Dedifferentiated amniotic fluid mesenchymal stem cell (primary cell): ENCODE data around the gene SPNS2.
"Not testable (repeated sequence)": the region's sequence is repeated elsewhere in the genome, so short reads cannot be mapped to it uniquely, and the experiment has no call there.

Source experiments
- DNase-seq: peaks from one replicate; pipeline ENCODE4 v3.0.0-alpha.2; 2016; ENCODE audit errors: extremely low spot score

Gene SPNS2

DNA sequence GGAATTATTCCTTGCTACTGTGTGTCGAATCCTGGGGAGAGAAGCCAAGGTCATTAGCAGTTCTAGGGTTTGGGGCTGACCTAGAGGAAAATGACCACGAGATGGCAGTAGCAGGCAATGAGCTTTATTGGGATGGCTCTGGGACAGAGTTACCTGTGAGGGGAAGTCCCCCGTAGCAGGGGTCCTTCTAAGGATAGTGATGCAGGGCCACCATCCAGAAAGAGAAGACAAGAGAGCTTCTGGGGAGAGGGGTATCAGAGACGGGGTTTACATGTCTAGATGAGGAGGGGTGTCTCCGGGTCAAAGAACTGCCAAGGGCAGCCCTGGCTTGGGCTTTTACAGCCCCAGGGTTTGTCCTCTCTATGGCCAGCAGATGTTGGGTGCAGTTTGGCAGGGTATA, 68.1 kb downstream of the SPNS2 start:
- DNase-seq = no peak

DNA sequence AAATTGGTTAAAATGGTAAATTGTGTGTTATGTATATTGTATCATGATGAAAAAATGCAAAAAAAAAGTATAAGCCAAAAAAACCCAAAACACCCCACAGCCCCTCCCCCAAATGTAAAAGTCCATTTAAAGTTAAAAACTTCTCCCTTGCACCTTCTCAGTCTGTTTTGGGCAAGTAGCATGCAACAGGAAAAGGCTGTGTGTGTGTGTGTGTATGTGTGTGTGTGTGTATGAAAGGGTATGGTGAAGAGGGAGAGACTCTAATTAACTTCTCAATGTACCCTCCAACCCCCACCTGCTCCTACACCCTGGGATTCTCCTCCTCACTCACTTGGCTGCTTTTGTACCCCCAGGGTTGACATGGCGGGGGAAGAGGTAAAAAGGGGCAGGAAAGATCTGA, 70.9 kb downstream of the SPNS2 start:
- no peak for DNase-seq

DNA sequence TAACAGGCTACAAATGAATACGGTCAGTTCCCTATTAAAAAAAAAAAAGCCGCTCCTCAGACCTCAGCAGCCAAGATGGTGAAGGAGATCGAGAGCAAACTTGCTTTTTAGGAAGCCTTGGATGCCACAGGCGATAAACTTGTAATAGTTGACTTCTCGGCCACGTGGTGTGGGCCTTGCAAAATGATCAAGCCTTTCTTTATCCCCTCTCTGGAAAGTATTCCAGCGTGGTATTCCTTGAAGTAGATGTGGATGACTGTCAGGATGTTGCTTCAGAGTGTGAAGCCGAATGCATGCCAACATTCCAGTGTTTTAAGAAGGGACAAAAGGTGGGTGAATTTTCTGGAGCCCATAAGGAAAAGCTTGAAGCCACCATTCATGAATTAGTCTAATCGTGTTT, 73.5 kb downstream of the SPNS2 start:
- DNase-seq = no peak

DNA sequence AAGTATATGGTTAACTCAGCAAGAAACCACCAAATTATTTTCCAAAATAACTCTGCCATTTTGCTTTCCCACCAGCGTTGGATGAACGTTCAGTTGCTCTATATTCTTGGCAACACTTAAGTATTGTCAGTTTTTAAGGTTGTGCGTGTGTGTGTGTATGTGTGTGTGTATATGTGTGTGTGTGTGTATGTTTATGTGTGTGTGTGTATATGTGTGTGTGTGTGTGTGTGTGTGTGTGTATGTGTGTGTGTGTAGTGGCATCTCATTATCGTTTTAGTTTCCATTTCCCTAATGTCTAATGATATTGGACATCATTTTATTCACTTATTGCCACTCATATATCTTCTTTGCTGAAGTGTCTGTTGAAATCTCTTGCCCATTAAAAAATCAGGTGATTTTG, 74.4 kb downstream of the SPNS2 start:
- no peak for DNase-seq

DNA sequence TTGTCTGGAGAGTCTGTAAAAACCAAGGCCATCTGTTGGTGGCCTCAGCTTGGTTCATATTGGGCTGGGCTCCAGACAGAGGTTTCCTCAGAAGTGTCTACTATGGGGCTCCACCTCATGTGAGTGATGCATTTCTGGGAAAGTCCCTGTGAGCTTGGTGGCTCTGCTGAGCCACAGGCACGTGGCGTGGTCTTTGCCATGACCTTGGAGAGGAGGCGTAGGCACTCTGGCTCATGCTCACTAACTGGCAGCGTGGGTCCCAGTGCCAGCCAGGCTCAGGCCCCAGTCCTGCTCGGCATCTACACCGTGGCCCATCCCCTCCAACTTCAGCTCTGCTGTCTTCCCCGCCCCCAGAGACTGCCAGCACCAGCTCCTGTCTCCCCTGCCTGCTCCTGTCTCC, 75.0 kb downstream of the SPNS2 start:
- DNase-seq = no peak

DNA sequence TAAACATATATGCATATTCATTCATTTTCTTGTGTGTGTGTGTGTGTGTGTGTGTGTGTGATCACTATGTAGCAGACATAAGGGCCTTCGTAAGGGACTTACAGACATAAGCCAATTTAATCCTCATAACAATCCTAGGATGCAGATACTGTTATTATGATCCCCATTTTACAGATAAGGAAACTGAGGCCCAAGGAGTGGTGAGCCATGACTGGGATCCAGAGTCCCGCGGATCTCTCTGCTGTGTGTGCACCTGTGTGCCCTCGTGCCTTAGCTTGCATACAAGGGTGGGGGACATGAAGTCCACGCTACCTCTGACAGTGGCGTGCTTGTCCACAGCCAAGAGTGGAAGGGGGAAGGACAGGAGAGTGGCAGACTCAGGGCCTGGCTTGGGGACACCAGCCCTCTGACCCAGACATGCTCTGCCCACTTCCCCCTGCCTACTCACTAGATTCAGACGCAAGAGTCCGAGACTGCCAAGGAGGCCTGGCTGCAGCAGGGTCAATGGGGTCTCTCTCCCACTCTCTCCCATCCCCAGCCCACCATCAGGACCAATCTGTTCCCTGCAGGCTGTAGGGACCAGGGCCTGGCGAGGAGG, 75.9 kb downstream of the SPNS2 start:
- DNase-seq = no peak

DNA sequence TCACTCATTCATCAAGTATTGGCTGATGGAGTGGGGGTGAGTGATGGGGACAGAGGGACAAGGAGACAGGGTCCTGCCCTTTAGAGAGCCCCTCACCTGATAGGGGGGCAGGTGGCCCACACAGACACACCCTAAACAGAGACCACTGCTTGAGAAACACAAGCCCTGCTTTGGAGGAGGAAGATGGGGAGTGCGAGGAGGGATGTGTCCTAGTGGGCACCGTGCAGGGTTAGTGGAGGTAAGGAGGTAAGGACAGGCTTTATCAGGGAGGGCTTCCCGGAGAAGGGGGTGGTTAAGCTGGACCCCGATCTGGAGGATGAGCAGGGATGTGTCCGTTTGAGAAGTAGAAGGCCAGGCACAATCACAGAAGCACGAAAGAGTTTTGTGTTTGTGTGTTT, 77.5 kb downstream of the SPNS2 start:
- no peak for DNase-seq

DNA sequence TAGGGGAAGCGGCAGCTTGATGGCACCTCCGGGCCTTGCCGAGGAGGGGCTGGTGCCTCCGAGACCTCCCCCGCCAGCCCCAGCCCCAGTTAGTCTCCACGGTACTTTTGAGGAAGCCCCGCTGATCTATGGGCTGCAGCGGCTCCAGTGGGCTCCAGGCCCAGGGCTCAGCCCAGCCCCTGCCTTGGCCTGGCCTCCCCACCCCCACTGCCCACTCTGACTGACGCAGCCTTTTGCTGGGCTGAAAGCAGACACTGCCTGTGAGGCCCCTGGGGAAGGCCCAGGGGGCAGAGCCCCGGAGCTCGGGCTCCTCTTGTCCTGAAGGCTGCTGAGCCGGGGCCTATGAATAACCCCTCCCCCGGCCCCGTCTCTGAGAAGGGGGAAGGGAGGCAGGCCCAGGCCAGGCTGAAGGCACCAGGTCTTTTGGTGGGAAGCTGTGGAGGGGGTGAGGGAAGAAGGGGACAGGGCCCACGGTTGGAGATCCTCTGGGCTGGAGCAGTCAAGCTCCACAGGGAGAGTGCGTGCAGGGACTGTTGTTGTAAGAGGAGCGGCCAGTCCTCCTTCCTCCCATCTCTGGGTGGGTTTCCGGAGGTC, 78.1 kb downstream of the SPNS2 start:
- DNase-seq = no peak

DNA sequence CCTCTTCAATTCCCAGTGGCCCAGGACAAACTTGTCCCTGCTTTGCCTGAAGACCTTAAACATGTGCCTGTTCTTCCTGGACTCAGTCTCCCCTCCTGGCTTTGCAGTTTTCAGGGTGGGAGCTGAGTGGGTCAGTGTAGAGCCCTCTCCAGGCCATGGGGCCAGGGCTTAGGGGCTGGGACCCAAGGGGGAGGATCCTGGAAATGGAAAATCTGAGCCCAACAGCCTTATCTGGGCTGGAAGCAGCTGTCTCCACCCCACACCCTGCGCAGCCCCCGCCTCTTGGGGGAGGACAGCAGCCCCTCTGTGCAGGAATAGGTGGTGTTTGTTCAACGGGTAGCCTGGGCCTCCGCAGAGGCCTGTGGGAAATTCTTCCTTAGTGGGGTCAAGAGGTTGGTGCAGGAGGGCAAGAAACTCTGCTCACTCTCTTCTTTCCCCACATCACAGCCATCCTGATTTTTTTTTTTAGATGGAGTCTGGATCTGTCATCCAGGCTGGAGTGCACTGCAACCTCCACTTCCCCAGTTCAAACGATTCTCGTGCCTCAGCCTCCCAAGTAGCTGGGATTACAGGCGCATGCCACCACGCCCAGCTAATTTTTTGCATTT, 78.8 kb downstream of the SPNS2 start:
- DNase-seq = no peak

DNA sequence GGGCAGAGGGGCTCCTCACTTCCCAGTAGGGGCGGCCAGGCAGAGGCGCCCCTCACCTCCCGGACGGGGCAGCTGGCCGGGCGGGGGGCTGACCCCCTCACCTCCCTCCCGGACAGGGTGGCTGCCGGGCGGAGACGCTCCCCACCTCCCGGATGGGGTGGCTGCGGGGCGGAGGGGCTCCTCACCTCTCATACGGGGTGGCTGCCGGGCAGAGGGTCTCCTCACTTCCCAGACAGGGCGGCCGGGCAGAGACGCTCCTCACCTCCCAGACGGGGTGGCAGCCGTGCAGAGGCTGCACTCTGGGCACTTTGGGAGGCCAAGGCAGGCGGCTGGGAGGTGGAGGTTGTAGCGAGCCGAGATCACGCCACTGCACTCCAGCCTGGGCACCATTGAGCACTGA, 79.7 kb downstream of the SPNS2 start:
- not testable (repeated sequence) for DNase-seq

DNA sequence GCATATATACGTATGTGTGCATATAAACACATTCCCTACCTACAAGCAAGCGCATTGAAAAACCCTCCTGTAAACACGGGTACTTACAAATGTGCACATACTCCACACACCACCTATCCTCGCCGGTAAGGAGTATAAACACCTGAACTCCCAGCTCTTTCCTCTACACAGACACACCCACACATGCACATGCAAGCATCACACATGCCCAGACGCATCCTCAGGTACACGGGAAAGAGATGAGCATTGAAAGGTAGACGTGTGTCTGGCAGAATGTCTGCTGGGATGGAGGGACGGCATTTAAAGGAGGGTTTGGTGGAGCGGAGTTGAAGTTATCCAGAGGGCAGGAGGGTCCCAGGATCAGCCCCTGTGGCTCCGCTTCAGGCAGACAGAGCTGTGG, 81.0 kb downstream of the SPNS2 start:
- no peak for DNase-seq

DNA sequence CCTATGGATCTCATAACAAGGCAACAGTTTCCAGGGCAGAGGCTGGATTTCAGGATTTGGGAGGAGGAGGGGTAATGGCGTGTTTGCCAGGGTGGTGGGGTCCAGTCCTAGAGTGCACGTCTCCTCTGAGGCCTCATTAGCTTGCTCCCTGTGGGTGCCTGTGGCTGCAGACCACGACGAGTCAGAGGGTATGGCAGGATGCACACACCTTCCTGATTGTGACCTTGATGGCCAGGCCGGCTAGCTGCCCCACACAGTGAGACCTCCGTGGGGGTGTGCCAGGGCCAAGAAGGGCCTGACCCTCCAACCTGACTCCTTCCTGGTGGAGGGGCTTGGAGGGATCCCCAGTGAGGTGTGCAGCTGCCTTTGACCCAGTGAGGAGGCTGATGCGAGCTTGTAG, 81.6 kb downstream of the SPNS2 start:
- DNase-seq = no peak

DNA sequence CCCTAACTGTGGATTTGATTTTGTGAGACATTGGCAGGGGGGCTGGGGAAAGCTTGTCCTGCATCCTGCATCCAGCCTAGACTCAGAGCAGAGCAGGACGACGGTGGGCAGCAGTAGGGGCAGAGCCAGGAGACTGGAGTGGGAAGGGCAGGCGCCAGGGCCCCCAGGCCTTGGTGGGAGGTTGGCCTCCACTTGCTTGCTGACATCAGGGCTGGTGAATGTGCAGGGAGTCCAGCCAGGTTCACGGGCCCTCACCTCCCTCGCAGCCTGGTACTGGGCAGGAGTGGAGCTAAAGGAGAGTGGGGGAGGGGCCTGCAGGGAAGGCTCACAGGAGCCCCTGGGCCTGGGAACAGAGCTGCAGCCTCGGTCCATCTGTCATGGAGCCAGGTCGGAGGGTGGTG, 83.4 kb downstream of the SPNS2 start:
- no peak for DNase-seq

DNA sequence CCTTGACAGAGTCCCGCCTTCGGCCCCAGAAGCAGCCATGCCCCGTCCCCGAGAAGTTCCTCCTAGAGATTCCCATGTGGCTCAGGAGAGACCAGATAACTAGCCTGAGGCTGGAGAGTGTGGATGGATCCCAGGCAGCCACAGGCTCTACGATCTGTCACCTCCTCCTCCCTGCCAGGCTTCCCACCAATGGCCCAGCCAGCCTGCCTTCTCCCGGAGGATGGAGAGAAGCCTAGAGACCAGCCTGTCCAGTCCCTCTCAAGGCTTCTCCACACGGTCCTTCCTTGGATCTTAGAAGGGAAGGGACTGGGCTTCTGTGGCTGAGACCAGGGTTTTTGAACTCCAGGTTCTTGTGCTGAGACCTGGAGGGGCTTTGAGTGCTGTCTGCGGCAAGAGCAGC, 84.0 kb downstream of the SPNS2 start:
- no peak for DNase-seq

DNA sequence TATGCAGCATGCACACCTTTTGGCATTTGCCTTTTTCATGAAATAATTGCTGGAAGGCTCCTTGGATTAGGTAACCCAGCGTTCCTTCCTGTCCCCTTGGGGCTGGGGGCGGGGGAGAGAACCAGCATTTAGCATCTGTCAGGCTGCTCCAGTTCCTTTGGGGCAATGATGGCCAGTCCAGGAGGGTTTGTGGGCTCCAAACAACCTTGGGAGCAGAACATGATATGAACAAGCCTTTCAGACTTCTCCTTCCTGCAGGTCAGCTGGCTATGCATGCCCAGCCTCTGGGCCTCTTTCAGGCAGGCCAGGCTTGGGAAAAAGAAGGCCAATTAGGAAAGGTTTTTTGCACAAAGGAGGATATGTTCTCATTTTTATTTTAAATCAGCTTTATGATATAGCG, 84.5 kb downstream of the SPNS2 start:
- DNase-seq = no peak

DNA sequence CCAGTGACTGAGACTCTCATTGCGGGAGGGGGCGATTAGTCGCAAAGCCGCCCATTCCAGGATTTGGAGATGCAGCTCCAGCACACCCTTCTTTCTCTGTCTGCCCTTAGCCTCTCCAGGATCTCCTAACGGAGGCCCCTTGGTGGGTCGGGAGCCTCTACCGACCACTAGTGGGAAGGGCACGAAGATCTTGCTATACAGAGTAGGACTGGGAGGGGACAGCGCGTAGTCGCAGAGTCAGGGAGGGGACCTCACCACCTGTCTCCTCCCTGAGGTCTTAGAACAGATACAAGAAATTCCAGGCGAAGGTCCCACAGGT, 85.1 kb downstream of the SPNS2 start:
- no peak for DNase-seq

DNA sequence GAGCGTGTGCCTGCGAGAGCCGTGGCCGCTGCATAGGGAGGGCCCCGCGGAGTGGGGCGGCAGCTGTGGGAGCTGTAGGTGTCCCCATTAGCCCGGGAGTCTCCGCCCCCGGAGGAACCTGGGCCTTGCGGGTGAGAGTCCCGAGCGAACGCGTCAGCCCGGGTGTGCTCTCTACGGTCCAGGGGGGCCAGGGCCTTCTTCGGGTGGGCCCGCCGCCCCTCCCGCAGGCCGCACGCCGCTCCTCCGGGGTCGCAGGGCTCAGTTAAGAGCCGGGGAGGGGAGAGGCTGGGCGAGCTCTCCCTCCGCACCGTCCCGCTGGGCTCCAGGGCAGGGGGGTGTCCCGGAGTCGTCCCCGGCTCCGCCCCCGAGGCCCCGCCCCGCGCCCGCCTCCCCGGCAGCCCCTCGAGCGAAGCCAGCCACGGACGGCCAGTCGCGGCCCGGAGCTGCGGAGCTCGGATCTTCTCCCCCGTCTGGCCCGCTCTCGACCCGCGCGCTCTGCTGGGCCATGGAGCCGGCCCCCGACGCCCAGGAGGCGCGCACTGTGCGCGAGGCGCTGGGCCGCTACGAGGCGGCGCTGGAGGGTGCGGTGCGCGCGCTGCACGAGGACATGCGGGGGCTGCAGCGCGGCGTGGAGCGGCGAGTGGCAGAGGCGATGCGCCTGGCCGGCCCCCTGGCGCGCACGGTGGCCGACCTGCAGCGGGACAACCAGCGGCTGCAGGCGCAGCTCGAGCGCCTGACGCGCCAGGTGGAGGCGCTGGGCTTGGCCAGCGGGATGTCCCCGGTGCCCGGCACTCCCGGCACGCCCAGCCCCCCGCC, 85.6 kb downstream of the SPNS2 start, which contains the start of gene SMTNL2:
Gene SMTNL2, plus strand, starts transcription at position 429 of the 816 bp plus-strand sequence. Its CDS starts 77 bp downstream, at position 506.
- no peak for DNase-seq

DNA sequence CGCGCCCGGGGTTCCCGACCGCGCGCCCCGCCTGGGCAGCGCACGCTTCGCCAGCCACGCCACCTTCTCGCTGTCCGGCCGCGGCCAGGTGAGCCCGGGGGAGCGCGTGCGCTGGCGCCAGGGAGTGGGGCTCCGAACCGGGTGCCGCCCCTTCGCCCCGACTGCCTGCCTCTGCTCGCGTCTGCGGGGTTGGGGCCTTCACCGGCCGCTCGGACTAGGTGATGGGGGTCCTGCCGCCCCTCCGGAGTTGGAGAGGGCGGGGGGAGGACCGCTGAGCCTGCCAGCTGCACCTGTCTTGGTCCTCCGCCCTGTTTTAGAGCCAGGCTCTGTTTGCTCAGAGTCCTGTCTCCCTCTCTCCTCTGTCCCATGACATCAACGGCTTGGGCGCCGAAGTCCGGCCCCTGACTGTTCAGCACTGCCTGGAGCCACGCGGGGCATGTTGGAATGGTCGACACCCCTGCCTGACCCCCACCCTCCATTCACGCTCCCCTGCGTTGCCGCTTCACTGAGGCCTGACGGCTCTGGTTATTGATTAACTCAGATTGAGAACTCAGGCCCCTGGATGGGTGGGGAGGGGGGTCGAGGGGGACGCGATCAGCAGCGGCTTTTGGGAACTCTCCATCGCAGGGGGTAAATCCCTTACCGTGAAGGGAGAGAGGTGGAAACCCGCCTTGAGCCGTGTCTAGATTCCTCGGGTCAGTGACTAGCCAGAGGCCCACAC, 86.4 kb downstream of the SPNS2 start:
- no peak for DNase-seq

DNA sequence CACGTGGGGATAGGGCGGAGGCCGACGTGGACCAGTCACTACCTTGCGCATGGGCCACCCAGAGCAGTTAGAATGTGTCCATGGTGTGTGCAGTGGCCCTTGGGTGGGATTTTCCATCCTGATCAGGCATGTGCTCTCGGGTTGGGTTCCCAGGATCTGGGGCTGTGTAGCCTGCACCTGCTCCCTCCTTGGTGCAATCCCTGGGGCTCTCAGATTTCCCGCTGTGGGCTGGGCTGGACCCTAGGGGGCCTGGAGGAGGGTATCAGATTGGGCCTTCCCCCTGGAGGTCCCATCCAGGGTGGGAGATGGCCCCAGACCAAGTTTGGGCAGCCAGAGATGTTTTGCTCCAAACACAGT, 86.9 kb downstream of the SPNS2 start:
- no peak for DNase-seq

DNA sequence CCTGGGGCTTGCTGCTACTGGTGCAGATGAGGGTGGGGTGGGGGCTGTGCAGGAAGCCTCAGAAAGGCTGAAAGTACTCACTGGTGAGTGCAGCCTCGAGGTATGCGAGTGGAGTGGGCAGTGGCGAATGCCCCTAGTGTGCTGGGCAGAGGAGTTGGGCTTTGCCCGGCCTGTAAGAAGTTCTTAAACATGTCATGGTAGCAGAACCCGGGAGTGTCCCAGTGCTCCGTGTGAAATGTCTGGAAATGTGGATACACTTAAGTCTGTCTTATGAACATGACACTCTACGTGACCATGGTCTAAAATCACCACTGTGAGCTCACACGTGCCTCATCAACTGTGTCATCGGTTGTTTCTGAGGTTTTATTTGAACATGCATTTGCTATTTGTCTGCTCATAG, 87.4 kb downstream of the SPNS2 start:
- DNase-seq = no peak

DNA sequence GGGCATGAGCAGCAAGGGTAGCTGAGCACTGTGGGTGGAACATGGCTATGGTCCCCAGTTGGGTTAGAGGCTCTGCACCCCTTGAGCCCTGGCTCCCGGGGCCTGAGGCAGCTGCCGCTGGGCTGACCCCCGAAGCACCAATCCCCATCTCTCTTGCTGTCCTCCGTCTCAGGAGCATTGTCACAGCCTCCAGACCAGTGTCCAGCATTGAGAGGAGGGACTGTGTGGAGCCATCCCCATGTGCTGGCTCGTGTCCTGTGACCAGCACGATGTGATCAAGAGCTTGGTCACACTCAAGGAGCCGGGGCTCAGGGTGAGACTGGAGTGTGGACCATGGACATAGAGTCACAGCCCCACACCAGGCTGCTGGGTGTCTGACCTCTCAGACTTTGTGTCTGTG, 88.5 kb downstream of the SPNS2 start:
- no peak for DNase-seq

DNA sequence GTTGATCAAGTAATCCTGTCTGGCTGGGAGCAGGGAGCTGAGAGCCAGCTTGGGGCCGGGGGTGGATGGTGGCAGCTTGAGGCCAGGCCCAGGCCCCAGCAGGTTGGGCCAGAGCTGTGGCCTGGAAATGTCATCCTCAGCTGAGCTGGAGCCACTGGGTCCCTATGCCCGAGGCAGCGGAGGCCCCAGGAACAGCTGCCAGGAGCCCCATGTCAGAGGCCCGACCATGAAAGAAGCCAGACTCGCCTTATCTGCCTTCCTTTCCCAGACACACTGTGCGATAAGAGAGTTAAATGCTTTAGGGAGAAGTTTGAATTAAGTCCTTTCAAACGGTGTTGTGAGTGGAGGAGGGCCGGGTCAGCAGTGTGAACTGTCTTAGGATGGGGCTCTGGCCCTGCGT, 89.1 kb downstream of the SPNS2 start:
- DNase-seq = no peak
